Transverse colon (tissue), 4 donors: Measurements from ENCODE around the gene RFLNA. TPM values are rescaled to one million over a fixed set of nuclear protein-coding genes. Genes with fewer than 3 reads are reported as not detected.

Source experiments
- DNase-seq: peaks from one replicate; pipeline ENCODE4 v3.0.0-alpha.2; 2019
- H3K27ac ChIP-seq, 4 donors: fragments of 200-600 bp; sonication (generic); 2 replicates each; pipeline ENCODE4 v1.5.1; 2016 to 2018; ENCODE audit warnings: inconsistent platforms in 4 of 4
- H3K27me3 ChIP-seq: fragments of 200-600 bp; sonication (generic); 2 replicates; pipeline ENCODE4 v1.5.1; 2017; ENCODE audit warnings: inconsistent platforms
- H3K36me3 ChIP-seq, 4 donors: fragments of 200-600 bp; sonication (generic); 2 replicates each; pipeline ENCODE4 v1.5.1; 2017 to 2019; ENCODE audit warnings: inconsistent platforms in 4 of 4
- H3K4me1 ChIP-seq, 4 donors: fragments of 200-600 bp; sonication (generic); 2 replicates each; pipeline ENCODE4 v1.5.1; 2017 to 2020; ENCODE audit warnings: inconsistent platforms in 4 of 4
- H3K4me3 ChIP-seq, 4 donors: fragments of 200-600 bp; sonication (generic); 1 replicate in 1 of 4; 2 replicates in 3 of 4; pipeline versions ENCODE4 v1.5.1 to v1.6.1; 2017 to 2019; ENCODE audit warnings: inconsistent platforms in 4 of 4
- H3K9me3 ChIP-seq, 2 donors: fragments of 200-600 bp; sonication (generic); 2 replicates each; pipeline ENCODE4 v1.5.1; 2017 to 2019; ENCODE audit warnings: inconsistent platforms in 2 of 2
- CTCF ChIP-seq, 5 experiments: fragments of 200-600 bp in 3 of 5; fragments of 450-650 bp in 2 of 5; sonication (generic) in 3 of 5; IDR thresholded peaks; 1 replicate in 2 of 5; 2 replicates in 3 of 5; pipeline ENCODE4 v1.5.1; 2016 to 2017; ENCODE audit warnings: antibody characterized with exemption in 5 of 5, inconsistent platforms in 3 of 5, mild to moderate bottlenecking in 2 of 5, moderate library complexity in 1 of 5
- EP300 ChIP-seq: sonication (generic); formaldehyde crosslinking; IDR thresholded peaks from one replicate; pipeline ENCODE4 v1.6.1; 2017; ENCODE audit warnings: antibody characterized with exemption, low read depth
- POLR2A ChIP-seq: fragments of 450-650 bp; IDR thresholded peaks from one replicate; pipeline ENCODE4 v1.6.1; 2016; ENCODE audit warnings: antibody characterized with exemption, mild to moderate bottlenecking, moderate library complexity
- POLR2AphosphoS5 ChIP-seq, 3 donors: sonication (generic); formaldehyde crosslinking; IDR thresholded peaks; one replicate each; pipeline ENCODE4 v1.6.1; 2016; ENCODE audit warnings: antibody characterized with exemption in 3 of 3
- WGBS, 2 donors: methylation state at CpG; one replicate each; pipeline ENCODE4 v1.1.5; 2018; ENCODE audit warnings: low coverage in 1 of 2; 5-methylcytosine and 5-hydroxymethylcytosine counted together
- in situ Hi-C, 4 donors: fragments of 200-750 bp; cut with MboI; loops; one replicate each; pipeline versions ENCODE4 v1.15.0 to v1.15.1; 2017; ENCODE audit warnings: low sequenced_read_pairs in 3 of 4, low pct_ligation_motif_present in 1 of 4, low pct_unique_long_range_greater_than_20kb in 1 of 4
- intact Hi-C: fragments of 100-400 bp; cut with DNase I; formaldehyde crosslinking; loops from one replicate; pipeline ENCODE4 v1.15.1; 2023; ENCODE audit warnings: low total_unique reads
- total RNA-seq, 4 donors: library from RNA; depleted of rRNA; stranded (reverse); fragments of >200 nt; gene quantifications; one replicate each; pipeline ENCODE4 v1.1.0, GENCODE V29; 2016

RFLNA gene
- total RNA-seq, 4 donors from 2014 or later = 19.1 to 53.8 (median 30.7) TPM

GRCh38 chr12:124324803-124325705 lies 30.2 kb downstream of the RFLNA start:
- TF ChIP-seq CTCF (IDR thresholded peaks at IDR 0.05) (no peak), POLR2AphosphoS5 (IDR thresholded peaks at IDR 0.05) (no peak), EP300 (no peak), POLR2A (no peak)
- Histone ChIP-seq H3K4me3 (no peak overlapping the region), H3K27ac (no peak overlapping the region), H3K27me3 (no peaks in the 10 kb centered on the region), H3K4me1 (peaks cover 8 to 16% (median 11%) of the 10 kb centered on the region in 4 donors), H3K36me3 (peaks cover 0 to 24% (median 12%) of the 10 kb centered on the region in 4 donors), H3K9me3 (no peaks in the 10 kb centered on the region)
- WGBS, 2 donors = 92 to 95% methylated on average over 5 to 34 of the region's 57 CpGs
- in situ Hi-C loops = loop anchor here in 2 of 4 donors (25.0 kb wide), 2 partner anchors 288 to 437 kb away; no protein-coding TSS in a partner anchor
- intact Hi-C loops = no loop called here
- no peak for DNase-seq

GRCh38 chr12:124326104-124326503 lies 31.2 kb downstream of the RFLNA start:
- in situ Hi-C loops (loop anchor here in 1 of 4 donors (25.0 kb wide), 1 partner anchor 436 kb away; no protein-coding TSS in a partner anchor), intact Hi-C loops (no loop called here)
- Histone ChIP-seq H3K36me3 (peaks cover 0 to 24% (median 14%) of the 10 kb centered on the region in 4 donors), H3K27me3 (no peaks in the 10 kb centered on the region), H3K27ac (no peak overlapping the region), H3K4me3 (no peak overlapping the region), H3K9me3 (no peaks in the 10 kb centered on the region), H3K4me1 (peaks cover 8 to 16% (median 11%) of the 10 kb centered on the region in 4 donors)
- no peak for DNase-seq
- no peak for TF ChIP-seq EP300
- no peak for TF ChIP-seq POLR2A
- TF ChIP-seq CTCF (IDR thresholded peaks at IDR 0.05) = no peak
- TF ChIP-seq POLR2AphosphoS5 (IDR thresholded peaks at IDR 0.05) = no peak
- WGBS, 2 donors = 90% methylated on average over 21 of the region's 23 CpGs; no CpG with 5 or more reads in 1 of the 2 donors

GRCh38 chr12:124326871-124327270 lies 32.0 kb downstream of the RFLNA start:
- DNase-seq = no peak
- H3K4me1 ChIP-seq = peaks cover 8 to 16% (median 11%) of the 10 kb centered on the region in 4 donors
- TF ChIP-seq POLR2A (no peak), EP300 (no peak), POLR2AphosphoS5 (IDR thresholded peaks at IDR 0.05) (no peak), CTCF (IDR thresholded peaks at IDR 0.05) (no peak)
- H3K27ac ChIP-seq = peak overlapping the region in 3 of 4 donors; percentile 10 to 46 (median 42)
- in situ Hi-C loops (loop anchor here in 1 of 4 donors (25.0 kb wide), 1 partner anchor 435 kb away; no protein-coding TSS in a partner anchor), intact Hi-C loops (no loop called here)
- H3K27me3 ChIP-seq = no peaks in the 10 kb centered on the region
- H3K4me3 ChIP-seq = no peak overlapping the region
- no peaks in the 10 kb centered on the region for H3K9me3 ChIP-seq
- 89% methylated on average over 9 of the region's 9 CpGs; no CpG with 5 or more reads in 1 of the 2 donors for WGBS, 2 donors
- H3K36me3 ChIP-seq = peaks cover 0 to 27% (median 16%) of the 10 kb centered on the region in 4 donors

- Histone ChIP-seq H3K4me1 (peaks cover 8 to 16% (median 11%) of the 10 kb centered on the region in 4 donors), H3K9me3 (no peaks in the 10 kb centered on the region), H3K27ac (peak overlapping the region in 3 of 4 donors; percentile 36 to 46 (median 42)), H3K36me3 (peaks cover 0 to 33% (median 19%) of the 10 kb centered on the region in 4 donors), H3K4me3 (no peak overlapping the region), H3K27me3 (no peaks in the 10 kb centered on the region)
- 70% methylated on average over 18 of the region's 18 CpGs; no CpG with 5 or more reads in 1 of the 2 donors for WGBS, 2 donors
- in situ Hi-C loops (loop anchor here in 1 of 4 donors (25.0 kb wide), 1 partner anchor 435 kb away; no protein-coding TSS in a partner anchor), intact Hi-C loops (no loop called here)
- no peak for TF ChIP-seq POLR2A
- TF ChIP-seq POLR2AphosphoS5 (IDR thresholded peaks at IDR 0.05) = no peak
- TF ChIP-seq EP300 = no peak
- TF ChIP-seq CTCF (IDR thresholded peaks at IDR 0.05) = no peak
- no peak for DNase-seq
These were observed 32.6 kb downstream of the RFLNA start for GRCh38 chr12:124327362-124328043.
